Type B pancreatic cell (in vitro differentiated cells): ENCODE data around the gene KIF18B. TPM values are rescaled to one million over a fixed set of nuclear protein-coding genes. Genes with fewer than 3 reads are reported as not detected.

ENCODE experiments used
- DNase-seq: peaks from one replicate; pipeline ENCODE4 v3.0.0; 2021; ENCODE audit warnings: mixed read lengths; ENCODE audit not compliant: unreplicated experiment; ENCODE audit errors: extremely low spot score
- H3K27ac Mint-ChIP-seq: 2 replicates; pipeline ENCODE4 v1.8.0; 2021; ENCODE audit warnings: mild to moderate bottlenecking, mixed read lengths
- H3K27me3 Mint-ChIP-seq: 2 replicates; pipeline ENCODE4 v1.8.0; 2021; ENCODE audit warnings: mixed read lengths
- H3K36me3 Mint-ChIP-seq: 2 replicates; pipeline ENCODE4 v1.8.0; 2021; ENCODE audit warnings: mixed read lengths
- H3K4me1 Mint-ChIP-seq: one replicate; pipeline ENCODE4 v1.8.0; 2021; ENCODE audit warnings: mixed read lengths; ENCODE audit not compliant: unreplicated experiment
- H3K4me3 Mint-ChIP-seq: 2 replicates; pipeline ENCODE4 v1.8.0; 2021; ENCODE audit warnings: mild to moderate bottlenecking, mixed read lengths
- H3K9me3 Mint-ChIP-seq: 2 replicates; pipeline ENCODE4 v1.8.0; 2021; ENCODE audit warnings: mixed read lengths
- total RNA-seq: library from RNA; stranded (reverse); gene quantifications from 2 replicates; pipeline ENCODE4 v1.2.1, GENCODE V29; 2021; ENCODE audit warnings: low replicate concordance
- TF ChIP-seq, protein P1 (sequence below): fragments of 200-600 bp; sonication (generic); conservative IDR thresholded peaks from 2 replicates; pipeline ENCODE4 v1.5.0; 2021; ENCODE audit warnings: antibody characterized with exemption, mild to moderate bottlenecking

Gene KIF18B
- total RNA-seq, 1 donor from 2014 or later = 49.3 TPM

DNA sequence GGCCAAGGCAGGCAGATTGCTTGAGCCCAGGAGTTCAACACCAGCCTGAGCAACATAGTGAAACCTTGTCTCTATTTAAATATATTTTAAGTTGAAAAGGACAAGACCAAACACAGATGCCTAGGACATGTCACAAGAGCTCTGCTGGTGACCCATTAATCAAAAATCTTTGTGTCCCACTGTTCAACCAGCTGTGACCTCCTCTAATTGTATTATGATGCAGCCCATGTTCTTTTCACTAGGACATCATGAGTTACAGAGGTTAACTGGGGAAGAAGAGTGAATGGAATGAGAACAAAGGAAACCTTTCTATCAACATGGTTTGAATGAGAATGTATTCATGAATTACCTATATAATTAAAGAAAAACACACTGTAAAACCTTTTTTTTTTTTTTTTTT lies 55.3 kb downstream of the KIF18B start:
- no peak overlapping the region for H3K4me3 Mint-ChIP-seq

DNA sequence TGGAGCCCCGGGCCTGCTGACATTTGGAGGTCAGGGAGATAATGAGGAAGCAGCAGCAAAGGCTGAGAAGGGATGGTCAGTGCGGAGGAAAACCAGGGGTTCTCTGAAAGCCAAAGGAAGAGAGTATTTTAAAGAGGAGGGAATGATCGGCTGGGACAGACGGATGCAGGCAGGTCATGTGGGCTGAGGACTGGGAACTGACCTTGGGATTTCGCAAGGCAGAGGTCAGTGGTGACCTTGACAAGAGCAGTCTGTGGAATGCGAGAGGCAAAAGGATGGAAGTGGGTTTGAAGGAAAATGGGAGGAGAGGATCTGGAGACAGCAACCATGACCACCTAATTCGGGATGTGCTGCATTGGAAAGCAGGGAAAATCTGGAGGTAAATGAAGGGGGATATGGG lies 58.6 kb downstream of the KIF18B start:
- Mint-ChIP-seq H3K36me3 (peaks cover 4% of the 10 kb centered on the region), H3K9me3 (no peaks in the 10 kb centered on the region)

More for the DNA sequence above, 55.3 kb downstream of the KIF18B start:
- no peaks in the 10 kb centered on the region for H3K9me3 Mint-ChIP-seq
- no peaks in the 10 kb centered on the region for H3K27me3 Mint-ChIP-seq
- DNase-seq = no peak
- TF ChIP-seq, protein P1, sequence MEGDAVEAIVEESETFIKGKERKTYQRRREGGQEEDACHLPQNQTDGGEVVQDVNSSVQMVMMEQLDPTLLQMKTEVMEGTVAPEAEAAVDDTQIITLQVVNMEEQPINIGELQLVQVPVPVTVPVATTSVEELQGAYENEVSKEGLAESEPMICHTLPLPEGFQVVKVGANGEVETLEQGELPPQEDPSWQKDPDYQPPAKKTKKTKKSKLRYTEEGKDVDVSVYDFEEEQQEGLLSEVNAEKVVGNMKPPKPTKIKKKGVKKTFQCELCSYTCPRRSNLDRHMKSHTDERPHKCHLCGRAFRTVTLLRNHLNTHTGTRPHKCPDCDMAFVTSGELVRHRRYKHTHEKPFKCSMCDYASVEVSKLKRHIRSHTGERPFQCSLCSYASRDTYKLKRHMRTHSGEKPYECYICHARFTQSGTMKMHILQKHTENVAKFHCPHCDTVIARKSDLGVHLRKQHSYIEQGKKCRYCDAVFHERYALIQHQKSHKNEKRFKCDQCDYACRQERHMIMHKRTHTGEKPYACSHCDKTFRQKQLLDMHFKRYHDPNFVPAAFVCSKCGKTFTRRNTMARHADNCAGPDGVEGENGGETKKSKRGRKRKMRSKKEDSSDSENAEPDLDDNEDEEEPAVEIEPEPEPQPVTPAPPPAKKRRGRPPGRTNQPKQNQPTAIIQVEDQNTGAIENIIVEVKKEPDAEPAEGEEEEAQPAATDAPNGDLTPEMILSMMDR = no peak
- H3K36me3 Mint-ChIP-seq = peaks cover 11% of the 10 kb centered on the region
- H3K4me1 Mint-ChIP-seq = peaks cover 3% of the 10 kb centered on the region
- H3K27ac Mint-ChIP-seq = no peak overlapping the region

DNA sequence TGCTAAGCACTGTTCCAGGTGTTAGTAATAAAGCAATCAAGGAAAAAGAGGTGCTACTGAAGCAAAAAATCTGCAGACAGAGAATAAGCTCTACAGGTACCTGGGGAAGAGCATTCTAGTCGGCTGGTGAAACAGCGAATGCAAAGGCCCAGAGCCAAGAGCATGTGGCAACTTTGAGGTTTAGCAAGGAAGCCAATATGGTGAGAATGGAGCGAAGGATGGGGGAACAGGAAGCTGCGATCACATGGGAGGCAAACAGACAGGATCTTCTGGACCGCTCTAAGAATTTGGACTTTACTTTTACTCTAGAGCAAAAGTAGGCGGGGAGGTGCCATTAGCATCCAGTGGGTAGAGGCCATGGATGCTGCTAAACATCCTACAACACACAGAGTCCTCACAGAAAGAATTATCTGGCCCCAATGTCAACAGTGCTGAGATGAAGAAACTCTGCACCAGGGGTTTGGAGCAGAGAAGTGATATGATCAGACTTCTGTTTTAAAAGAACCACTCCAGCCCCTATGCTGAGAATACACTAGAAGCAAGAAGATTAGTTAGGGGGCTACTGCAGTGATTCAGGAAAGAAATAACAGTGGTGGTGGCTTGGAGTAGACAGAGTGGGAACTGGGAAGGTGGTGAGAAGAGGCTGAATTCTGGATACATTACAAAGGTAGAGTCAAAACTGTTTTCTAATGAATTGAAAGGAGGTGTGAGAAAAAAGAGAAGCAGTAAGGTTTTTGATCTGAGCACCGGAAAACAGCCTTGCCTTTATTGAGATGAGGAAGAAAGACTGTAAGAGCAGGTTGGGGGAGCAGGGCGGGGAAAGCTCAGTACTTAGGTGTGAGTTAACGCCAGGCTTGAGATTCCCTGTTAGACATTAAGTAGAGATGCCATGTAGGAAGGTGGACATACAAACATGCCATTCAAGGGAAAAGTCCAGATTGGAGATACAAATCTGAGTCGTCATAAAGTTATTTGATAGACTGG lies 59.3 kb downstream of the KIF18B start:
- DNase-seq = no peak
- TF ChIP-seq, protein P1 = no peak
- Mint-ChIP-seq H3K36me3 (peaks cover 8% of the 10 kb centered on the region), H3K4me3 (no peak overlapping the region), H3K9me3 (no peaks in the 10 kb centered on the region), H3K27me3 (no peaks in the 10 kb centered on the region), H3K27ac (no peak overlapping the region), H3K4me1 (no peaks in the 10 kb centered on the region)

More for the DNA sequence above, 58.6 kb downstream of the KIF18B start:
- Mint-ChIP-seq H3K4me1 (no peaks in the 10 kb centered on the region), H3K4me3 (no peak overlapping the region), H3K27me3 (no peaks in the 10 kb centered on the region), H3K27ac (no peak overlapping the region)
- TF ChIP-seq, protein P1 = no peak
- DNase-seq = no peak

DNA sequence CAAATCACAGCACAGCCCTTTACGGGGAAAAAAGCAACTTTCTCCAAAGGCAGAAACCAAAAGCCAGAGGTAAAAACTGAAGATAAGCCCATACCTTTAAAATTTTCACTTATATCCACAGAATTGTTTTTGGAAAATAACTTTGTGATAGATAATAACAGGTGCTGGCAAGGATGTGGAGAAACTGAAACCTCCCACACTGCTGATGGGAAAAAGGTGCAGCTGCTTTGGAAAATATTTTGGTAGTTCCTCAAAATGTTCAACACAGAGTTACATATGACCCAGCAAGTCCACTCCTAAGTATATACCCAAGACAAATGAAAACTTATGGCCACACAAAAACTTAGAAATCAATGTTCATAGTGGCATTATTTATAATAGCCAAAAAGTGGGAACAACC lies 60.6 kb downstream of the KIF18B start:
- Mint-ChIP-seq H3K27me3 (no peaks in the 10 kb centered on the region), H3K9me3 (no peaks in the 10 kb centered on the region), H3K36me3 (peaks cover 8% of the 10 kb centered on the region), H3K4me3 (no peak overlapping the region), H3K27ac (no peak overlapping the region), H3K4me1 (no peaks in the 10 kb centered on the region)
- TF ChIP-seq, protein P1 = no peak
- DNase-seq = no peak

DNA sequence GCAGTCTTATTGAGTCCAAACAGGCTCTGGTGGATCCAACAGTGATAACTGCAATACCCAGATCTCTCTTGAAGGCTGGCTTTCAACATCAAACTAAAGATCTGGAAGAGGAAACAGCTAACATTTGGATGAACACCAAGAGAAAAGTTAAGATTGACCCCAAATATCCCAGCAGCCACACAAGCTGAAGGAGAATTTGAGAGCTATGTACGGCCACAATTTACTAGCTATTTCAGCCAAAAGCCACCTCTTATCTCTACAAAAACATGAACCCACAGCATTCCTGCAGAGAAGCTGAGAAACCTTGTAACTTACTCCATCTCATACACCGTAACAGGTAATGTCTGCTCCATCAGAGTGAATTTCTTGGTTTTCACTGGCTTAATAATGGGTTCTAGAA lies 62.6 kb downstream of the KIF18B start:
- H3K4me3 Mint-ChIP-seq = no peak overlapping the region
- no peaks in the 10 kb centered on the region for H3K9me3 Mint-ChIP-seq
- H3K4me1 Mint-ChIP-seq = no peaks in the 10 kb centered on the region
- peaks cover 4% of the 10 kb centered on the region for H3K36me3 Mint-ChIP-seq
- no peaks in the 10 kb centered on the region for H3K27me3 Mint-ChIP-seq
- no peak for DNase-seq
- no peak overlapping the region for H3K27ac Mint-ChIP-seq
- TF ChIP-seq, protein P1 = no peak
